Stimulated activated CD8-positive, alpha-beta memory T cell treated with anti-CD3 and anti-CD28 coated beads, Interleukin-4, amount 100 ng/mL, for 1 hour (primary cell): ENCODE results near the gene STOX2.

ENCODE experiments used
- DNase-seq, 2 donors: peaks; one replicate each; pipeline ENCODE4 v3.0.0-alpha.2; 2020; ENCODE audit warnings: low read depth in 2 of 2, low spot score in 1 of 2

STOX2 gene

GRCh38 chr4:183905081-183905592, at the start of gene STOX2:
Gene STOX2, plus strand, starts transcription at chr4:183905307. Its CDS starts 1,484 bp downstream, at chr4:183906791.
- DNase-seq = no peak

- no peak for DNase-seq
These were observed 49.5 kb upstream of the STOX2 start for GRCh38 chr4:183855323-183856190.

GRCh38 chr4:183857040-183857439, 48.1 kb upstream of the STOX2 start:
- no peak for DNase-seq

- no peak for DNase-seq
These were observed 47.0 kb upstream of the STOX2 start for GRCh38 chr4:183858011-183858615.

GRCh38 chr4:183860119-183860518, 45.0 kb upstream of the STOX2 start:
- DNase-seq = no peak

- no peak for DNase-seq
These were observed 44.4 kb upstream of the STOX2 start for GRCh38 chr4:183860731-183861130.

GRCh38 chr4:183861426-183861825, 43.7 kb upstream of the STOX2 start:
- DNase-seq = no peak

- no peak for DNase-seq
These were observed 41.8 kb upstream of the STOX2 start for GRCh38 chr4:183863155-183863825.

GRCh38 chr4:183867247-183867646, 37.9 kb upstream of the STOX2 start:
- DNase-seq = no peak

GRCh38 chr4:183870997-183871396, 34.1 kb upstream of the STOX2 start:
- no peak for DNase-seq

GRCh38 chr4:183871581-183871980, 33.5 kb upstream of the STOX2 start:
- no peak for DNase-seq

GRCh38 chr4:183872531-183872930, 32.6 kb upstream of the STOX2 start:
- DNase-seq = no peak

- DNase-seq = no peak
These were observed 31.5 kb upstream of the STOX2 start for GRCh38 chr4:183873409-183874185.

GRCh38 chr4:183875251-183875825, 29.8 kb upstream of the STOX2 start:
- no peak for DNase-seq

GRCh38 chr4:183876268-183876934, 28.7 kb upstream of the STOX2 start:
- no peak for DNase-seq

GRCh38 chr4:183878251-183878970, 26.7 kb upstream of the STOX2 start:
- DNase-seq = no peak

- no peak for DNase-seq
These were observed 19.8 kb upstream of the STOX2 start for GRCh38 chr4:183885205-183885720.

- DNase-seq = no peak
These were observed 17.8 kb upstream of the STOX2 start for GRCh38 chr4:183887351-183887750.

- no peak for DNase-seq
These were observed 16.5 kb upstream of the STOX2 start for GRCh38 chr4:183888564-183888963.
